GM19043 (cell line): ENCODE measurements around the gene CEP44.
"Not testable (repeated sequence)": the region's sequence is repeated elsewhere in the genome, so short reads cannot be mapped to it uniquely, and the experiment has no call there.

Experiments used
- ATAC-seq: cut with Tn5 transposase; IDR thresholded peaks from one replicate; pipeline ENCODE4 v1.9.1; 2021; ENCODE audit warnings: low read depth; ENCODE audit not compliant: unreplicated experiment

CEP44 gene

GRCh38 chr4:174318829-174319764 is 35.4 kb downstream of the CEP44 start:
- no peak for ATAC-seq

GRCh38 chr4:174320494-174321199 is 36.9 kb downstream of the CEP44 start:
- ATAC-seq: no peak

- ATAC-seq: no peak
These were observed 40.5 kb downstream of the CEP44 start for GRCh38 chr4:174324236-174324635.

GRCh38 chr4:174324725-174325124 is 41.0 kb downstream of the CEP44 start:
- ATAC-seq: no peak

- ATAC-seq: no peak
These were observed 49.2 kb downstream of the CEP44 start for GRCh38 chr4:174332741-174333493.

- ATAC-seq: peak; percentile 97
These were observed 50.9 kb downstream of the CEP44 start for GRCh38 chr4:174334628-174335027.

GRCh38 chr4:174340714-174341113 is 57.0 kb downstream of the CEP44 start:
- no peak for ATAC-seq

- ATAC-seq: no peak
These were observed 65.4 kb downstream of the CEP44 start for GRCh38 chr4:174349156-174349555.

GRCh38 chr4:174352061-174352819 is 68.5 kb downstream of the CEP44 start:
- ATAC-seq: no peak

- ATAC-seq: no peak
These were observed 73.6 kb downstream of the CEP44 start for GRCh38 chr4:174357321-174357720.

- ATAC-seq: peak; percentile 47
These were observed 74.7 kb downstream of the CEP44 start for GRCh38 chr4:174358410-174358809.

GRCh38 chr4:174358829-174359228 is 75.1 kb downstream of the CEP44 start:
- peak; percentile 98 for ATAC-seq

- ATAC-seq: no peak
These were observed 78.6 kb downstream of the CEP44 start for GRCh38 chr4:174362340-174362739.

- not testable (repeated sequence) for ATAC-seq
These were observed 80.1 kb downstream of the CEP44 start for GRCh38 chr4:174363782-174364181.

- no peak for ATAC-seq
These were observed 81.4 kb downstream of the CEP44 start for GRCh38 chr4:174365018-174365587.

- no peak for ATAC-seq
These were observed 86.3 kb downstream of the CEP44 start for GRCh38 chr4:174369985-174370384.

- no peak for ATAC-seq
These were observed 90.1 kb downstream of the CEP44 start for GRCh38 chr4:174373821-174374220.

- no peak for ATAC-seq
These were observed 91.7 kb downstream of the CEP44 start for GRCh38 chr4:174375422-174375821.

GRCh38 chr4:174377613-174378012 is 93.9 kb downstream of the CEP44 start:
- no peak for ATAC-seq

- no peak for ATAC-seq
These were observed 95.2 kb downstream of the CEP44 start for GRCh38 chr4:174378951-174379350.
